Thoracic aorta (tissue), 2 donors: ENCODE measurements around the gene YEATS2. TPM values are rescaled to one million over a fixed set of nuclear protein-coding genes. Genes with fewer than 3 reads are reported as not detected.
"Not testable (repeated sequence)": the region's sequence is repeated elsewhere in the genome, so short reads cannot be mapped to it uniquely, and the experiment has no call there.

Source experiments
- ATAC-seq: fragments of 150-250 bp; one replicate; pipeline ENCODE4 v1.8.0; 2017; ENCODE audit warnings: low read depth; ENCODE audit not compliant: insufficient number of reproducible peaks, low FRiP score
- DNase-seq: peaks from one replicate; pipeline ENCODE4 v3.0.0-alpha.2; 2020; ENCODE audit warnings: low spot score
- H3K27ac ChIP-seq, 2 donors: fragments of 200-600 bp; sonication (generic); 1 replicate in 1 of 2; 2 replicates in 1 of 2; pipeline ENCODE4 v1.5.1; 2016; ENCODE audit warnings: mild to moderate bottlenecking in 2 of 2, moderate library complexity in 2 of 2
- H3K27me3 ChIP-seq: fragments of 200-600 bp; sonication (generic); replicated peaks from 2 replicates; pipeline ENCODE4 v1.6.0; 2016; ENCODE audit warnings: mild to moderate bottlenecking; ENCODE audit not compliant: insufficient read depth
- H3K36me3 ChIP-seq: fragments of 200-600 bp; sonication (generic); one replicate; pipeline ENCODE4 v1.5.1; 2016
- H3K4me1 ChIP-seq, 2 donors: fragments of 200-600 bp; sonication (generic); 1 replicate in 1 of 2; 2 replicates in 1 of 2; pipeline versions ENCODE4 v1.5.1 to v1.6.0; 2016; ENCODE audit warnings: low read depth in 2 of 2, mild to moderate bottlenecking in 1 of 2; ENCODE audit not compliant: control insufficient read depth in 1 of 2
- H3K4me3 ChIP-seq: fragments of 200-600 bp; sonication (generic); 2 replicates; pipeline ENCODE4 v1.5.1; 2016; ENCODE audit warnings: mild to moderate bottlenecking
- H3K9me3 ChIP-seq: fragments of 200-600 bp; sonication (generic); 2 replicates; pipeline ENCODE4 v1.5.1; 2016
- total RNA-seq, 2 donors: library from RNA; depleted of rRNA; stranded (reverse); fragments of >200 nt; gene quantifications; one replicate each; pipeline versions ENCODE4 v1.1.0 to v1.2.3, GENCODE V29; 2016
- TF ChIP-seq, protein P1 (sequence below): fragments of 200-600 bp; sonication (generic); IDR thresholded peaks from one replicate; pipeline ENCODE4 v1.5.1; 2019; ENCODE audit warnings: antibody characterized with exemption

The YEATS2 gene
- total RNA-seq, 2 donors from 2014 or later = 25.3 to 34.2 TPM

DNA sequence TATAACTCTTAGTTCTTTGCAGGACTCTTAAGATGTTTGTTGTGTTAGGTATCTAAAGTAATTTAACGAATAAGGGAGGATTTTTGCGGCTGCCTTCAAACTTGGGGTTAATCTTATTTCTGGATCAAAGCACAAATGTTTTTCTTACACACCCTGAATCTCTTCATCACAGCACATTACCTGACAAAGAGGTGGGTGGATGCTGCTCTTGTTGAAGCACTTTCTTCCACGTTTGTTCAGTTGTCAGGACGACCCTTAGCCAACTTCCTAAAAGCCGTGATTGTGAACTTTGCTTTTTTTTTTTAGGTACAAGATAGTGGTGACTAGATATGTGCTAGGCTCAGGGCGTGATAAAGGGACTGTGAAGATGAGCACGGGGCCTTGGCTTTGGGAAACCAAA is 36.0 kb downstream of the YEATS2 start:
- H3K27me3 ChIP-seq = no peaks in the 10 kb centered on the region
- H3K27ac ChIP-seq = no peak overlapping the region
- ATAC-seq (no peak), DNase-seq (no peak)
- H3K9me3 ChIP-seq = no peaks in the 10 kb centered on the region
- no peak overlapping the region for H3K4me3 ChIP-seq
- TF ChIP-seq, protein P1, sequence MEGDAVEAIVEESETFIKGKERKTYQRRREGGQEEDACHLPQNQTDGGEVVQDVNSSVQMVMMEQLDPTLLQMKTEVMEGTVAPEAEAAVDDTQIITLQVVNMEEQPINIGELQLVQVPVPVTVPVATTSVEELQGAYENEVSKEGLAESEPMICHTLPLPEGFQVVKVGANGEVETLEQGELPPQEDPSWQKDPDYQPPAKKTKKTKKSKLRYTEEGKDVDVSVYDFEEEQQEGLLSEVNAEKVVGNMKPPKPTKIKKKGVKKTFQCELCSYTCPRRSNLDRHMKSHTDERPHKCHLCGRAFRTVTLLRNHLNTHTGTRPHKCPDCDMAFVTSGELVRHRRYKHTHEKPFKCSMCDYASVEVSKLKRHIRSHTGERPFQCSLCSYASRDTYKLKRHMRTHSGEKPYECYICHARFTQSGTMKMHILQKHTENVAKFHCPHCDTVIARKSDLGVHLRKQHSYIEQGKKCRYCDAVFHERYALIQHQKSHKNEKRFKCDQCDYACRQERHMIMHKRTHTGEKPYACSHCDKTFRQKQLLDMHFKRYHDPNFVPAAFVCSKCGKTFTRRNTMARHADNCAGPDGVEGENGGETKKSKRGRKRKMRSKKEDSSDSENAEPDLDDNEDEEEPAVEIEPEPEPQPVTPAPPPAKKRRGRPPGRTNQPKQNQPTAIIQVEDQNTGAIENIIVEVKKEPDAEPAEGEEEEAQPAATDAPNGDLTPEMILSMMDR = no peak
- H3K36me3 ChIP-seq = peaks cover 21% of the 10 kb centered on the region
- H3K4me1 ChIP-seq = no peaks in the 10 kb centered on the region

DNA sequence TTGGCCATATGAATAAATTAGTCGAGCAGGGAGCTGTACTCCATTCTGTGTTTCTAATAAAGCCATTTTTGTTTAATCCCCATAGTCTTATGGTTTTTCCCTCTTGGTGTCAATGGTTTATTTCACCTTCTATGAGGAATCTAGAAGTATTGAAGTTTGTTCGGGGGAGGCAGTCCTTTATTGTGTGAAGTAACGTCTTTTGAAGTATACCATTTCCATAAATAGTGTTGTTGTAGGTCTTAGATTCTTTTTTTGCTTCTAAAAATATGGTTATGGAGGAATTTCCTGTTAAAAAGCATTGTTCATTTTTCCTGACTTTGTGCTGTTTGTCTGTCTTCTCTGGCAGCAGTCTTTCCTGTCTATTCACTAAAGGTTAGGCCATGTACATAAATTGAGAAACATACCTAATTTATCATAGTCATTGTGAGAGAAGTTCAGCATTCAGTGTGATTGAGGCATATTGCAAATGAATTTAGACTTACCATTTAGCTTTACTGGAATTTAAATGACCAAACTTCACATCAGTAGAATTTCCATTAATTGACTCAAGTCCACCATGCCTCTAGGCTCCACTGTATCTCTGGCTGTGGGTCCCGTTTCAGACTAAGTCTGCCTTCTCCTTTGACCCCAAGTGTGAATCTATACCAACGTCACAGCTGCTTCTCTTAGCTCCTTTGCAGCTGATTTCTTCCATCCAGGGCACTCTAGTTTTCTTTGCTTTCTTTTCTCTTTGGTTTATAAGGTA is 37.3 kb downstream of the YEATS2 start:
- Histone ChIP-seq H3K27ac (no peak overlapping the region), H3K27me3 (no peaks in the 10 kb centered on the region), H3K36me3 (peaks cover 12% of the 10 kb centered on the region), H3K4me1 (no peaks in the 10 kb centered on the region), H3K4me3 (no peak overlapping the region), H3K9me3 (no peaks in the 10 kb centered on the region)
- no peak for ATAC-seq
- no peak for DNase-seq
- TF ChIP-seq, protein P1 = no peak

DNA sequence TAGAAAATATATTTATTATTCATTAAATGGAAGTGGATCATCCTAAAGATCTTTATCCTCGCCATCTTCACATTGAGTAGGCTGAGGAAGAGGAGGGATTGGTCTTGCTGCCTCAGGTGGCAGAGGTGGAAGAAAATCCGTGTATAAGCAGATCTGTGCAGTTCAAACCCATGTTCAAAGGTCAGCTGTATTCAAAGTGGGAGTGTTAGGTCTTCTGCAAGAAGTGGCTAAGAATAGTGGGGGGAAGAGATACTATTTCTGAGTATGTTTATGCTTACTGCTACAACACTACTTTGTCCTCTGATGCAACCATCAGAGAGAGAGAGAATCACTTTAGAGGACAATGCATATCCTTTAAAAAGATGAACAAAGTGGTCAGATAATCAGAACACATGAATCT is 39.5 kb downstream of the YEATS2 start:
- ATAC-seq (no peak), DNase-seq (no peak)
- H3K27ac ChIP-seq = no peak overlapping the region
- peaks cover 12% of the 10 kb centered on the region for H3K36me3 ChIP-seq
- no peaks in the 10 kb centered on the region for H3K27me3 ChIP-seq
- no peaks in the 10 kb centered on the region for H3K4me1 ChIP-seq
- H3K4me3 ChIP-seq = no peak overlapping the region
- H3K9me3 ChIP-seq = no peaks in the 10 kb centered on the region
- TF ChIP-seq, protein P1 = no peak

DNA sequence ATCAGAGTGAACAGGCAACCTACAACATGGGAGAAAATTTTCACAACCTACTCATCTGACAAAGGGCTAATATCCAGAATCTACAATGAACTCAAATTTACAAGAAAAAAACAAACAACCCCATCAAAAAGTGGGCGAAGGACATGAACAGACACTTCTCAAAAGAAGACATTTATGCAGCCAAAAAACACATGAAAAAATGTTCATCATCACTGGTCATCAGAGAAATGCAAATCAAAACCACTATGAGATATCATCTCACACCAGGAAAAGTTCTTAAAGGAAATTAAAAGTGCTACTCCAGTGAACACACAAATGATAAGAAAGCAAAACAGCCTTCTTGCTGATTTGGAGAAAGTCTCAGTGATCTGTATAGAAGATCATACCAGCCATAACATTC is 42.6 kb downstream of the YEATS2 start:
- not testable (repeated sequence) for H3K4me1 ChIP-seq, H3K27ac ChIP-seq, H3K36me3 ChIP-seq, H3K9me3 ChIP-seq, DNase-seq, H3K4me3 ChIP-seq, ATAC-seq, H3K27me3 ChIP-seq

DNA sequence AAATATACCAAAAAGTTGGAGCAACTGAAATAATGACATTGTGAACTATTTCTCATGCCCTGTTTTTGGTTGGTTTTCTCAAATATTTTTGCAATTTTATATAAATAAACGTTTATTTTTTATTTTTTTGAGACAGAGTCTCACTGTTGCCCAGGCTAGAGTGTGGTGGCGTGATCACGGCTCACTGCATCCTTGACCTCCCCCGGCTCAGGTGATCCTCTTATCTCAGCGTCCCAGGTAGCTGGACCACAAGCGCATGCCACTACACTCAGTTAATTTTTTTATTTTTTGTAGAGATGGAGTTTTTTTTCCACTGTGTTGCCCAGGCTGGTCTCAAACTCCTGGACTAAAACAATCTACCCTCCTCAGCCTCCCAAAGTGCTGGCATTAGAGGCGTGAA is 45.6 kb downstream of the YEATS2 start:
- H3K4me3 ChIP-seq = no peak overlapping the region
- no peaks in the 10 kb centered on the region for H3K4me1 ChIP-seq
- TF ChIP-seq, protein P1 = no peak
- H3K27me3 ChIP-seq = no peaks in the 10 kb centered on the region
- no peaks in the 10 kb centered on the region for H3K36me3 ChIP-seq
- no peak for DNase-seq
- no peaks in the 10 kb centered on the region for H3K9me3 ChIP-seq
- no peak for ATAC-seq
- H3K27ac ChIP-seq = no peak overlapping the region
